Body of pancreas (tissue), 4 donors: ENCODE results near the gene ADCY9.

ENCODE experiments used
- POLR2A ChIP-seq, 3 donors: fragments of 450-650 bp; IDR thresholded peaks; one replicate each; pipeline ENCODE4 v1.6.1; 2016; ENCODE audit warnings: antibody characterized with exemption in 3 of 3, mild to moderate bottlenecking in 2 of 3
- TF ChIP-seq, protein P1 (sequence below), 7 experiments: fragments of 450-650 bp in 4 of 7; fragments of 200-600 bp in 3 of 7; sonication (generic) in 3 of 7; IDR thresholded peaks; one replicate each; pipeline ENCODE4 v1.5.1; 2016 to 2019; ENCODE audit warnings: antibody characterized with exemption in 7 of 7

- TF ChIP-seq, protein P1, sequence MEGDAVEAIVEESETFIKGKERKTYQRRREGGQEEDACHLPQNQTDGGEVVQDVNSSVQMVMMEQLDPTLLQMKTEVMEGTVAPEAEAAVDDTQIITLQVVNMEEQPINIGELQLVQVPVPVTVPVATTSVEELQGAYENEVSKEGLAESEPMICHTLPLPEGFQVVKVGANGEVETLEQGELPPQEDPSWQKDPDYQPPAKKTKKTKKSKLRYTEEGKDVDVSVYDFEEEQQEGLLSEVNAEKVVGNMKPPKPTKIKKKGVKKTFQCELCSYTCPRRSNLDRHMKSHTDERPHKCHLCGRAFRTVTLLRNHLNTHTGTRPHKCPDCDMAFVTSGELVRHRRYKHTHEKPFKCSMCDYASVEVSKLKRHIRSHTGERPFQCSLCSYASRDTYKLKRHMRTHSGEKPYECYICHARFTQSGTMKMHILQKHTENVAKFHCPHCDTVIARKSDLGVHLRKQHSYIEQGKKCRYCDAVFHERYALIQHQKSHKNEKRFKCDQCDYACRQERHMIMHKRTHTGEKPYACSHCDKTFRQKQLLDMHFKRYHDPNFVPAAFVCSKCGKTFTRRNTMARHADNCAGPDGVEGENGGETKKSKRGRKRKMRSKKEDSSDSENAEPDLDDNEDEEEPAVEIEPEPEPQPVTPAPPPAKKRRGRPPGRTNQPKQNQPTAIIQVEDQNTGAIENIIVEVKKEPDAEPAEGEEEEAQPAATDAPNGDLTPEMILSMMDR (IDR thresholded peaks at IDR 0.05): no peak
- no peak for TF ChIP-seq POLR2A (IDR thresholded peaks at IDR 0.05)
Observed at GRCh38 chr16:4016005-4016352, 100.3 kb downstream of the ADCY9 start.
